Skin of body (tissue), 2 donors: ENCODE measurements around the gene SMIM13. TPM values are rescaled to one million over a fixed set of nuclear protein-coding genes. Genes with fewer than 3 reads are reported as not detected.

ENCODE experiments used
- small RNA-seq: library from RNA; depleted of rRNA; stranded (forward); fragments of <200 nt; gene quantifications from one replicate; pipeline ENCODE3, GENCODE V24; 2014; ENCODE audit warnings: low replicate concordance
- total RNA-seq: library from RNA; depleted of rRNA; stranded (reverse); fragments of >200 nt; gene quantifications from one replicate; pipeline ENCODE4 v1.2.3, GENCODE V29; 2014

Gene SMIM13
- total RNA-seq, 1 donor from 2014 or later = 13.2 TPM

Small RNAs within 50 kb of the gene (small RNA-seq; reads per million reads assigned to genes)
- not detected for gene AL136139.1

Other genes with a start within 250 kb of the SMIM13 start
- not detected for gene GCM2, start 211.8 kb upstream of the SMIM13 start, total RNA-seq
- 4.9 TPM for gene SYCP2L, start 206.8 kb upstream of the SMIM13 start, total RNA-seq
- gene ELOVL2, start 49.5 kb upstream of the SMIM13 start, total RNA-seq = 0.59 TPM
- gene ERVFRD-1, start 17.9 kb downstream of the SMIM13 start, total RNA-seq = 0.10 TPM
- gene NEDD9, start 138.8 kb downstream of the SMIM13 start, total RNA-seq = 49.7 TPM